Measurements from ENCODE around the gene BTG1.

DNA sequence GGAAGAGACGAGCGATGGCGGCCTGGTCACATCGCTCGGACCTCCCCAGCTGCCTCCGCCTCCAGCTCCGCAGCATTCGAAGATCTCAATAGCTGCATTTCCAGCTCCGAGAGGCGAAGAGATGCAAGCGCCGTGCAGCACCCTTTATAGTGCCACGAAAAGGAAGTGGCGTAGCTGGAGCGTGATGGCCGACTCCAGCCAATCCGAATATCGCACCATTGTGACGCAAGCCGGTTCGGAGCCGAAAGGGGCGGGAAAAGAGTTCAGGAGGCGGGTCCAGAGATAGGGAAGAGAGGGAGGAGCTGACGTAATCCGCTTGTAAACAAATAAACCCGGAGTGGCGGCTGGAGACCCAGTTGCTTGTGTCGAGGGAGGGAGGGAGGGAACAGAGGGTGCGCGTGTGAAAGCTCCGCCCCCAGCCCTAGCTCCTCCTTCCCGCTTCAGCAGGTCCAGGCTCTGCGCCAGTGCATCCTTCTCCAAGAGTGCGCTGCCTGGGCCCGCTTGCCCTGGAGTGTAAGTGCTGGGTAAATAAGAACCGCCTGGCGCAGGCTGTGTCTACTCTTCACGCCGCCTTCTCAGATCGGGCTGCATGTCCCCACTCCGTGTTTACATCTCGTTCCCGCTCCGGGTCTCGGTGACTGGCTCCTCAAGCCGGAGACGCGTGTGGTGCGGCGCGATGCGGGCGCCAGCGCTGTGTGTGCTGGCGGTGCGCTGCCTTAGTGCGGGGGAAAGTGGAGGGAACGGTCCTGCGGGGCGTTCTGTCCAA, at the start of gene BTG1:
- TF ChIP-seq POLR2A (IDR thresholded peaks at IDR 0.05): peak; percentile 84 to 100 (median 97)
- TF ChIP-seq, protein P1, sequence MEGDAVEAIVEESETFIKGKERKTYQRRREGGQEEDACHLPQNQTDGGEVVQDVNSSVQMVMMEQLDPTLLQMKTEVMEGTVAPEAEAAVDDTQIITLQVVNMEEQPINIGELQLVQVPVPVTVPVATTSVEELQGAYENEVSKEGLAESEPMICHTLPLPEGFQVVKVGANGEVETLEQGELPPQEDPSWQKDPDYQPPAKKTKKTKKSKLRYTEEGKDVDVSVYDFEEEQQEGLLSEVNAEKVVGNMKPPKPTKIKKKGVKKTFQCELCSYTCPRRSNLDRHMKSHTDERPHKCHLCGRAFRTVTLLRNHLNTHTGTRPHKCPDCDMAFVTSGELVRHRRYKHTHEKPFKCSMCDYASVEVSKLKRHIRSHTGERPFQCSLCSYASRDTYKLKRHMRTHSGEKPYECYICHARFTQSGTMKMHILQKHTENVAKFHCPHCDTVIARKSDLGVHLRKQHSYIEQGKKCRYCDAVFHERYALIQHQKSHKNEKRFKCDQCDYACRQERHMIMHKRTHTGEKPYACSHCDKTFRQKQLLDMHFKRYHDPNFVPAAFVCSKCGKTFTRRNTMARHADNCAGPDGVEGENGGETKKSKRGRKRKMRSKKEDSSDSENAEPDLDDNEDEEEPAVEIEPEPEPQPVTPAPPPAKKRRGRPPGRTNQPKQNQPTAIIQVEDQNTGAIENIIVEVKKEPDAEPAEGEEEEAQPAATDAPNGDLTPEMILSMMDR (IDR thresholded peaks at IDR 0.05): peak in 3 of 6 experiments; percentile 6 to 33 (median 13)
